A549 (cell line): ENCODE data around the gene MYO1D. TPM values are rescaled to one million over a fixed set of nuclear protein-coding genes. Genes with fewer than 3 reads are reported as not detected.

ENCODE experiments used
- ATAC-seq, 2 experiments: fragments of 200-7000 bp in 1 of 2; fragments of >200 bp in 1 of 2; cut with Nextera tagmentation in 1 of 2; cut with Tn5 transposase in 1 of 2; 3 replicates each; pipeline versions ENCODE4 v1.8.0 to v1.9.1; 2018 to 2020; ENCODE audit warnings: mild to moderate bottlenecking in 1 of 2, moderate library complexity in 1 of 2
- CTCF ChIA-PET: fragments of 300-600 bp; sonication (Branson Sonifier 250); formaldehyde crosslinking; extraction: SDS; loops from one replicate; lab custom pipeline; 2021; ENCODE audit warnings: antibody characterized with exemption, inconsistent platforms; lab: Yijun Ruan, JAX
- POLR2A ChIA-PET: fragments of 350-600 bp; formaldehyde crosslinking; extraction: SDS; loops from one replicate; lab custom pipeline; 2021; ENCODE audit warnings: antibody characterized with exemption, inconsistent platforms; lab: Yijun Ruan, JAX
- DNase-seq, 2 experiments: peaks; one replicate each; pipeline versions ENCODE4 v3.0.0 to v3.0.0-alpha.2; 2011 to 2016; ENCODE audit warnings: low read depth in 1 of 2, low spot score in 1 of 2
- FAIRE-seq: peaks from 2 replicates; lab custom pipeline; 2011; peaks lifted over from hg19 to GRCh38; lab: Jason Lieb, UNC
- H3K27ac ChIP-seq, 2 experiments: fragments of >200 bp; sonication (Bioruptor Twin); formaldehyde crosslinking; 3 replicates each; pipeline ENCODE4 v1.5.1; 2016 to 2017
- H3K4me1 ChIP-seq: fragments of >200 bp; sonication (Bioruptor Twin); formaldehyde crosslinking; 3 replicates; pipeline ENCODE4 v1.6.1; 2016
- H3K4me2 ChIP-seq: fragments of >200 bp; sonication (Bioruptor Twin); formaldehyde crosslinking; 3 replicates; pipeline ENCODE4 v1.6.1; 2016
- H3K4me3 ChIP-seq: fragments of >200 bp; sonication (Bioruptor Twin); formaldehyde crosslinking; 3 replicates; pipeline ENCODE4 v1.5.1; 2016
- H3K9me3 ChIP-seq: fragments of >200 bp; sonication (Bioruptor Twin); formaldehyde crosslinking; 3 replicates; pipeline ENCODE4 v1.6.1; 2016
- CHD4 ChIP-seq: fragments of 200-600 bp; sonication (generic); IDR thresholded peaks from 2 replicates; pipeline ENCODE4 v1.6.1; 2016; ENCODE audit warnings: antibody characterized with exemption, mild to moderate bottlenecking, borderline replicate concordance
- HEYL ChIP-seq: fragments of 250-450 bp; sonication (Bioruptor Pico); IDR thresholded peaks from 2 replicates; pipeline ENCODE4 v1.8.0; 2021; ENCODE audit warnings: mild to moderate bottlenecking, moderate library complexity
- HOXB5 ChIP-seq: fragments of 250-450 bp; sonication (Bioruptor Pico); IDR thresholded peaks from 2 replicates; pipeline ENCODE4 v1.5.0; 2020; ENCODE audit warnings: mild to moderate bottlenecking, moderate library complexity
- JUN ChIP-seq, 2 experiments: fragments of >200 bp; sonication (Bioruptor Twin); formaldehyde crosslinking; IDR thresholded peaks; 2 replicates in 1 of 2; 3 replicates in 1 of 2; pipeline ENCODE4 v1.6.1; 2016 to 2017
- MYC ChIP-seq: IDR thresholded peaks from 2 replicates; pipeline ENCODE4 v1.6.1; 2012; ENCODE audit warnings: mild to moderate bottlenecking, inconsistent platforms, low read length, improper control_type of control experiment, borderline replicate concordance
- NFE2L2 ChIP-seq: fragments of 150-350 bp; conservative IDR thresholded peaks from 2 replicates; pipeline ENCODE4 v1.6.1; 2014; ENCODE audit warnings: low read length
- RAD21 ChIP-seq, 2 experiments: fragments of >200 bp in 1 of 2; sonication (Bioruptor Twin) in 1 of 2; formaldehyde crosslinking in 1 of 2; IDR thresholded peaks in 1 of 2; conservative IDR thresholded peaks in 1 of 2; 2 replicates in 1 of 2; 3 replicates in 1 of 2; pipeline ENCODE4 v1.6.1; 2012 to 2018; ENCODE audit warnings: inconsistent platforms in 1 of 2
- RCOR1 ChIP-seq: fragments of 150-350 bp; IDR thresholded peaks from 2 replicates; pipeline ENCODE4 v1.6.1; 2014; ENCODE audit warnings: antibody characterized with exemption, low read length, low read depth
- SMC3 ChIP-seq: fragments of >200 bp; sonication (Bioruptor Twin); formaldehyde crosslinking; IDR thresholded peaks from 3 replicates; pipeline ENCODE4 v1.6.1; 2018; ENCODE audit warnings: inconsistent platforms
- TFCP2L1 ChIP-seq: fragments of 250-450 bp; sonication (Bioruptor Pico); IDR thresholded peaks from 2 replicates; pipeline ENCODE4 v1.5.0; 2021; ENCODE audit warnings: mild to moderate bottlenecking
- USF2 ChIP-seq: fragments of 450-650 bp; IDR thresholded peaks from 2 replicates; pipeline ENCODE4 v1.6.1; 2014; ENCODE audit warnings: antibody characterized with exemption
- ZNF302 ChIP-seq: fragments of 250-450 bp; sonication (Bioruptor Pico); IDR thresholded peaks from 2 replicates; pipeline ENCODE4 v1.9.0; 2021; ENCODE audit warnings: inconsistent platforms, mild to moderate bottlenecking, moderate library complexity
- ZSCAN20 ChIP-seq: fragments of 250-450 bp; sonication (Bioruptor Pico); IDR thresholded peaks from 2 replicates; pipeline ENCODE4 v1.8.0; 2022; ENCODE audit warnings: mild to moderate bottlenecking, moderate library complexity
- WGBS: methylation state at CpG from one replicate; pipeline ENCODE4 v1.1.6; 2017; ENCODE audit errors: missing lambda C conversion rate; 5-methylcytosine and 5-hydroxymethylcytosine counted together
- polyA plus RNA-seq, 4 experiments: library from polyadenylated mRNA; depleted of rRNA in 3 of 4; stranded (reverse); fragments of >200 nt; fragmentation: RNase III in 1 of 4; extraction: RNeasy Plus Mini Kit Qiagen cat#74134 plus additional on column Dnase treatment in 1 of 4; gene quantifications; 2 replicates in 3 of 4; 3 replicates in 1 of 4; pipeline ENCODE4 v1.2.3, GENCODE V29; 2011 to 2017
- TF ChIP-seq, protein P1 (sequence below): fragments of 250-450 bp; sonication (Bioruptor Pico); IDR thresholded peaks from 2 replicates; pipeline ENCODE4 v1.5.0; 2021; ENCODE audit warnings: mild to moderate bottlenecking, moderate library complexity, borderline replicate concordance
- TF ChIP-seq, protein P2 (sequence below): fragments of >200 bp; sonication (Bioruptor Twin); formaldehyde crosslinking; IDR thresholded peaks from 3 replicates; pipeline ENCODE4 v1.5.1; 2016

MYO1D gene
- polyA plus RNA-seq, 2 of the 4 experiments (the other 2 are of a cell fraction): 2.8 to 4.2 TPM

DNA sequence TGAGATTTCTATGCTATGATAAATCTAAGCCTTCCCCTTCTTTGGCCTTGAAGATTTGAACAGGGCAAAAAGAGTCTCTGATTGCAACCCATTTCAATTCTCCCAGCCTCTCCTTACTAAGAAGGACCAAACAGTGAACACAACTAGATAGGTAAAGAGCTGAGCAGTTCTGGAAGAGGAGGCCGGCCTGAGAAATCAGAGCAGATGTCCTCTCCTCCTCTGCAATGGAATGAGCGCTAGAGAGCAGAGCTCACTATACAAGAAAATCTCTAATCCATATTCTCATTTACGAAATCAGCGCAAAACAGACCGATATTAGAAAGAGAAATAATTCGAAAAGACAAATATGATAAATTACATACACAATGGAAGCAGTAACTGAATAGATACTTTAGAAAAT, 266.0 kb downstream of the MYO1D start:
- 87% methylated on average over 6 of the region's 6 CpGs for WGBS
- H3K4me2 ChIP-seq: no peak overlapping the region
- ChIA-PET CTCF (no interaction called here), POLR2A (no interaction called here)
- no peak overlapping the region for H3K4me3 ChIP-seq
- H3K4me1 ChIP-seq: no peaks in the 10 kb centered on the region
- FAIRE-seq (no peak), DNase-seq (no peak), ATAC-seq (no peak)
- no peaks in the 10 kb centered on the region for H3K9me3 ChIP-seq
- no peak overlapping the region for H3K27ac ChIP-seq
- TF ChIP-seq, protein P1, sequence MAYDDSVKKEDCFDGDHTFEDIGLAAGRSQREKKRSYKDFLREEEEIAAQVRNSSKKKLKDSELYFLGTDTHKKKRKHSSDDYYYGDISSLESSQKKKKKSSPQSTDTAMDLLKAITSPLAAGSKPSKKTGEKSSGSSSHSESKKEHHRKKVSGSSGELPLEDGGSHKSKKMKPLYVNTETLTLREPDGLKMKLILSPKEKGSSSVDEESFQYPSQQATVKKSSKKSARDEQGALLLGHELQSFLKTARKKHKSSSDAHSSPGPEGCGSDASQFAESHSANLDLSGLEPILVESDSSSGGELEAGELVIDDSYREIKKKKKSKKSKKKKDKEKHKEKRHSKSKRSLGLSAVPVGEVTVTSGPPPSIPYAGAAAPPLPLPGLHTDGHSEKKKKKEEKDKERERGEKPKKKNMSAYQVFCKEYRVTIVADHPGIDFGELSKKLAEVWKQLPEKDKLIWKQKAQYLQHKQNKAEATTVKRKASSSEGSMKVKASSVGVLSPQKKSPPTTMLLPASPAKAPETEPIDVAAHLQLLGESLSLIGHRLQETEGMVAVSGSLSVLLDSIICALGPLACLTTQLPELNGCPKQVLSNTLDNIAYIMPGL (CRISPR knock-in tag): no peak

DNA sequence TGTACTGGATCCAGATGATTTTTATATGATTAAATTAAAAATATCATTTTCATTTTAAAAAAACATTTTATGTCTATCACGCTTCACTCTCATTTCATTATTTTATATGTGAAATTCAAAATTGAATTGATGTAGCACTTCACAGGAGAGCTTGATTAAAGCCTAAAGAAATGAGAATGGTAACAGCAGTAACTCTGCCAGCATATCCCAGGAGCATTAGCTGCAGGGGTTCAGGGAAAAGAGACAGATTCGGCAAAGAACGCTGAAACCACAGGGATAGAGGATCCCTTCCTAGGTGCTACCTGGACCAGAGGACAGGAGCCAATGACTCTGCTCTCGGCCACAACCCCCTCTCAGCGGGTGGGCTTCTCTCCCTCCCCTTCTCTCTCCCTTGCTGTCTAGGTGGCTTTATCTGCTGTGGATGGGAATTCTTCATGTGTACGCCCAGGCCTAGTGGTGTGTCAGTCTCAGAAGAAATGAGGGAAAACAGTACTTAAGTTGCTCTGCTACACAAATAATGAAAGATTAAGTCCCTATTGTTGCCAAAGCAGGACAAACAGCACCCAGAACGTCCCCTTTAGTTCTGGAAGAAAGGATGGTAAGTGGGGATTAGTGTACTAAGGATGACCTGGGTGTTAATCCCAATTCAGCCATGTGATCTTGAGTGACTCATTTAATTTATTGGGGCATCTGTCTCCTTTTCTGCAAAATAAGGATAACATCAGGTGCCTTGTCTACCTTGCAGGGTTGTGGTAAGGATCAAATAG, 266.9 kb downstream of the MYO1D start:
- H3K9me3 ChIP-seq: no peaks in the 10 kb centered on the region
- CTCF ChIA-PET: no interaction called here
- H3K27ac ChIP-seq: no peak overlapping the region
- no peak for FAIRE-seq
- no peaks in the 10 kb centered on the region for H3K4me1 ChIP-seq
- TF ChIP-seq CHD4 (no peak), HEYL (CRISPR knock-in tag) (no peak), ZSCAN20 (CRISPR knock-in tag) (no peak), USF2 (no peak), JUN (IDR thresholded peaks at IDR 0.05) (no peak), HOXB5 (CRISPR knock-in tag) (no peak)
- TF ChIP-seq, all 56 proteins: peak for 0
- no peak overlapping the region for H3K4me2 ChIP-seq
- no peak overlapping the region for H3K4me3 ChIP-seq
- 66% methylated on average over 7 of the region's 7 CpGs for WGBS
- ATAC-seq (no peak), DNase-seq (no peak)
- POLR2A ChIA-PET: no interaction called here

DNA sequence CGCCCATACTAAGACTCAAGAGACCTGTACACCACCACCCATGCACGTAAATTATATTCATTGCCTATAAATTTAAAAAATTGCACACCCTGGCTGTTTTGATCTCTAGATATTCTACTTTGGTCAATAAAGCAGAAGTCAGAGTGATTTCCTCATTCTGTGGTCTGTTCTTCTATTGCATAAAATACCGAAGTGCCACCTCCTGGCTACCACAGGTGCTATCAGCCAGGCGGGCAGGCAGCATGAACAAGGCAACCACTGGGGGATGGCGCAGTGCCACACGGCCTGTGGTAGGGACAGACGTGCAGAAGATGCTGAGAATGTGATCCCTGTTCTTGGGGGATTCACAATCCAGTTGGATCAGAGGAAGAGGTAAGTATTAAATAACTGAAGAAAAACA, 267.8 kb downstream of the MYO1D start:
- H3K4me1 ChIP-seq: no peaks in the 10 kb centered on the region
- ChIA-PET CTCF (no interaction called here), POLR2A (no interaction called here)
- H3K27ac ChIP-seq: no peak overlapping the region
- peak; percentile 89 to 92; a peak in 5 of 6 replicates for ATAC-seq
- no peak for FAIRE-seq
- WGBS: 63% methylated on average over 7 of the region's 7 CpGs
- peak in 1 of 2 experiments; percentile 52 for DNase-seq
- H3K4me3 ChIP-seq: no peak overlapping the region
- no peaks in the 10 kb centered on the region for H3K9me3 ChIP-seq
- no peak overlapping the region for H3K4me2 ChIP-seq
- no peak for TF ChIP-seq MYC
- TF ChIP-seq, protein P1 (CRISPR knock-in tag): no peak
- TF ChIP-seq SMC3: peak; percentile 29; the same call in 2 of the 3 replicates
- TF ChIP-seq RCOR1: no peak
- no peak for TF ChIP-seq HEYL (CRISPR knock-in tag)
- no peak for TF ChIP-seq NFE2L2
- no peak for TF ChIP-seq ZNF302 (CRISPR knock-in tag)
- peak; percentile 14 to 39; a peak in 2 of 5 replicates for TF ChIP-seq RAD21 (conservative IDR thresholded peaks at IDR 0.05 in 1 of 2, IDR thresholded peaks at IDR 0.05 in 1 of 2)
- TF ChIP-seq TFCP2L1 (CRISPR knock-in tag): no peak
- TF ChIP-seq, protein P2, sequence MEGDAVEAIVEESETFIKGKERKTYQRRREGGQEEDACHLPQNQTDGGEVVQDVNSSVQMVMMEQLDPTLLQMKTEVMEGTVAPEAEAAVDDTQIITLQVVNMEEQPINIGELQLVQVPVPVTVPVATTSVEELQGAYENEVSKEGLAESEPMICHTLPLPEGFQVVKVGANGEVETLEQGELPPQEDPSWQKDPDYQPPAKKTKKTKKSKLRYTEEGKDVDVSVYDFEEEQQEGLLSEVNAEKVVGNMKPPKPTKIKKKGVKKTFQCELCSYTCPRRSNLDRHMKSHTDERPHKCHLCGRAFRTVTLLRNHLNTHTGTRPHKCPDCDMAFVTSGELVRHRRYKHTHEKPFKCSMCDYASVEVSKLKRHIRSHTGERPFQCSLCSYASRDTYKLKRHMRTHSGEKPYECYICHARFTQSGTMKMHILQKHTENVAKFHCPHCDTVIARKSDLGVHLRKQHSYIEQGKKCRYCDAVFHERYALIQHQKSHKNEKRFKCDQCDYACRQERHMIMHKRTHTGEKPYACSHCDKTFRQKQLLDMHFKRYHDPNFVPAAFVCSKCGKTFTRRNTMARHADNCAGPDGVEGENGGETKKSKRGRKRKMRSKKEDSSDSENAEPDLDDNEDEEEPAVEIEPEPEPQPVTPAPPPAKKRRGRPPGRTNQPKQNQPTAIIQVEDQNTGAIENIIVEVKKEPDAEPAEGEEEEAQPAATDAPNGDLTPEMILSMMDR: 0 out of 3 replicates have a peak, but pooled peaks have one; percentile 22
- TF ChIP-seq, all 56 proteins: peak for 3
